Sigmoid colon (tissue), 7 donors: ENCODE measurements around the gene ACTN1. TPM values are rescaled to one million over a fixed set of nuclear protein-coding genes. Genes with fewer than 3 reads are reported as not detected.

ENCODE experiments used
- DNase-seq: peaks from one replicate; pipeline ENCODE4 v3.0.0-alpha.2; 2019
- H3K27ac ChIP-seq, 4 donors: fragments of 200-600 bp; sonication (generic); one replicate each; pipeline ENCODE4 v1.5.1; 2016 to 2019; ENCODE audit warnings: mild to moderate bottlenecking in 1 of 4
- H3K27me3 ChIP-seq, 3 donors: fragments of 200-600 bp; sonication (generic); one replicate each; pipeline ENCODE4 v1.5.1; 2019; ENCODE audit warnings: mild to moderate bottlenecking in 1 of 3
- H3K36me3 ChIP-seq, 4 donors: fragments of 200-600 bp; sonication (generic); one replicate each; pipeline ENCODE4 v1.5.1; 2016 to 2019
- H3K4me1 ChIP-seq, 4 donors: fragments of 200-600 bp; sonication (generic); one replicate each; pipeline ENCODE4 v1.5.1; 2017 to 2019
- H3K4me3 ChIP-seq, 4 donors: fragments of 200-600 bp; sonication (generic); one replicate each; pipeline ENCODE4 v1.5.1; 2017 to 2019; ENCODE audit warnings: mild to moderate bottlenecking in 2 of 4, moderate library complexity in 1 of 4
- H3K9me3 ChIP-seq, 4 donors: fragments of 200-600 bp in 3 of 4; sonication (generic) in 3 of 4; one replicate each; pipeline versions ENCODE4 v1.5.1 to v1.6.1; 2013 to 2019
- EP300 ChIP-seq, 4 donors: sonication (generic); formaldehyde crosslinking; IDR thresholded peaks; one replicate each; pipeline ENCODE4 v1.6.1; 2017; ENCODE audit warnings: antibody characterized with exemption in 4 of 4
- POLR2A ChIP-seq, 2 donors: fragments of 450-650 bp; IDR thresholded peaks; one replicate each; pipeline ENCODE4 v1.6.1; 2016; ENCODE audit warnings: antibody characterized with exemption in 2 of 2, mild to moderate bottlenecking in 2 of 2, moderate library complexity in 2 of 2
- POLR2AphosphoS5 ChIP-seq, 4 donors: sonication (generic); formaldehyde crosslinking; IDR thresholded peaks; one replicate each; pipeline ENCODE4 v1.6.1; 2017; ENCODE audit warnings: antibody characterized with exemption in 4 of 4
- WGBS, 2 donors: extraction: QIAGEN DNeasy Blood & Tissue Kit; methylation state at CpG; one replicate each; pipeline ENCODE4 v1.1.7; 2013; 5-methylcytosine and 5-hydroxymethylcytosine counted together
- intact Hi-C: fragments of 100-400 bp; cut with DNase I; formaldehyde crosslinking; loops from one replicate; pipeline ENCODE4 v1.15.1; 2023
- polyA plus RNA-seq, 3 donors: library from polyadenylated mRNA; stranded (reverse); fragments of 200-250 nt; gene quantifications; one replicate each; pipeline ENCODE4 v1.2.3, GENCODE V29; 2013
- total RNA-seq, 4 donors: library from RNA; depleted of rRNA; stranded (reverse); fragments of >200 nt; gene quantifications; one replicate each; pipeline ENCODE4 v1.1.0, GENCODE V29; 2016
- TF ChIP-seq, protein P1 (sequence below), 4 experiments: fragments of 450-650 bp in 3 of 4; fragments of 200-600 bp in 1 of 4; IDR thresholded peaks; one replicate each; pipeline ENCODE4 v1.5.1; 2016 to 2019; ENCODE audit warnings: antibody characterized with exemption in 4 of 4, mild to moderate bottlenecking in 3 of 4, moderate library complexity in 2 of 4
- donor health status: healthy with polysubstance abuse.
- donor health status: Bipolar disorder and iron deficiency.
- donor health status: healthy.

Gene ACTN1
- total and polyA plus RNA-seq, 7 donors = 20.1 to 1,069 (median 372) TPM

DNA sequence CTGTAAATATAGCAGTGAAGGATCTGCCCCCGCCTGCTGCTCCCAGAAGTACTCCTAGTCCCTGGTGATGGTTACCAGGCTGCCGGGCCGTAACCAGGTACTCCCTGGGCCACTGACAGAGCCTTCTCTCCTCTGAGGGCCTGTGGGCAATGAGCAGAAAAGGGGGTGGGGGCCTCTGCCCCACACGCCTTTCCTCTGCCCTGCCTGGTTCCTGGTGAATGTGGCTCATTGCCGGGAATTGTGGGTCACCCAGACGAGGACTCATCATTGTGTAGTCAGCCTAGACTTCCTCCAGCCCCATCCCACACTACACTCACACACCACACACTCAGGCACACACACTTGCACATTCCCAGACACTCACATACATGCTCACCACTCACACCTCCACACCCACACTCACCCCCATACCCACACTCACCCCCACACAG lies 35.7 kb upstream of the ACTN1 start:
- 77 to 86% methylated on average over 6 of the region's 6 CpGs for WGBS, 2 donors
- TF ChIP-seq POLR2A (IDR thresholded peaks at IDR 0.05) (no peak), EP300 (IDR thresholded peaks at IDR 0.05) (no peak), POLR2AphosphoS5 (IDR thresholded peaks at IDR 0.05) (no peak)
- TF ChIP-seq, protein P1, sequence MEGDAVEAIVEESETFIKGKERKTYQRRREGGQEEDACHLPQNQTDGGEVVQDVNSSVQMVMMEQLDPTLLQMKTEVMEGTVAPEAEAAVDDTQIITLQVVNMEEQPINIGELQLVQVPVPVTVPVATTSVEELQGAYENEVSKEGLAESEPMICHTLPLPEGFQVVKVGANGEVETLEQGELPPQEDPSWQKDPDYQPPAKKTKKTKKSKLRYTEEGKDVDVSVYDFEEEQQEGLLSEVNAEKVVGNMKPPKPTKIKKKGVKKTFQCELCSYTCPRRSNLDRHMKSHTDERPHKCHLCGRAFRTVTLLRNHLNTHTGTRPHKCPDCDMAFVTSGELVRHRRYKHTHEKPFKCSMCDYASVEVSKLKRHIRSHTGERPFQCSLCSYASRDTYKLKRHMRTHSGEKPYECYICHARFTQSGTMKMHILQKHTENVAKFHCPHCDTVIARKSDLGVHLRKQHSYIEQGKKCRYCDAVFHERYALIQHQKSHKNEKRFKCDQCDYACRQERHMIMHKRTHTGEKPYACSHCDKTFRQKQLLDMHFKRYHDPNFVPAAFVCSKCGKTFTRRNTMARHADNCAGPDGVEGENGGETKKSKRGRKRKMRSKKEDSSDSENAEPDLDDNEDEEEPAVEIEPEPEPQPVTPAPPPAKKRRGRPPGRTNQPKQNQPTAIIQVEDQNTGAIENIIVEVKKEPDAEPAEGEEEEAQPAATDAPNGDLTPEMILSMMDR (IDR thresholded peaks at IDR 0.05) = no peak
- no peaks in the 10 kb centered on the region for H3K9me3 ChIP-seq
- H3K4me3 ChIP-seq = no peak overlapping the region
- H3K4me1 ChIP-seq = peaks cover 0 to 10% (median 4%) of the 10 kb centered on the region in 4 donors
- no peak overlapping the region for H3K27ac ChIP-seq
- no peak for DNase-seq
- intact Hi-C loops = no loop called here
- no peaks in the 10 kb centered on the region for H3K27me3 ChIP-seq
- H3K36me3 ChIP-seq = no peaks in the 10 kb centered on the region

DNA sequence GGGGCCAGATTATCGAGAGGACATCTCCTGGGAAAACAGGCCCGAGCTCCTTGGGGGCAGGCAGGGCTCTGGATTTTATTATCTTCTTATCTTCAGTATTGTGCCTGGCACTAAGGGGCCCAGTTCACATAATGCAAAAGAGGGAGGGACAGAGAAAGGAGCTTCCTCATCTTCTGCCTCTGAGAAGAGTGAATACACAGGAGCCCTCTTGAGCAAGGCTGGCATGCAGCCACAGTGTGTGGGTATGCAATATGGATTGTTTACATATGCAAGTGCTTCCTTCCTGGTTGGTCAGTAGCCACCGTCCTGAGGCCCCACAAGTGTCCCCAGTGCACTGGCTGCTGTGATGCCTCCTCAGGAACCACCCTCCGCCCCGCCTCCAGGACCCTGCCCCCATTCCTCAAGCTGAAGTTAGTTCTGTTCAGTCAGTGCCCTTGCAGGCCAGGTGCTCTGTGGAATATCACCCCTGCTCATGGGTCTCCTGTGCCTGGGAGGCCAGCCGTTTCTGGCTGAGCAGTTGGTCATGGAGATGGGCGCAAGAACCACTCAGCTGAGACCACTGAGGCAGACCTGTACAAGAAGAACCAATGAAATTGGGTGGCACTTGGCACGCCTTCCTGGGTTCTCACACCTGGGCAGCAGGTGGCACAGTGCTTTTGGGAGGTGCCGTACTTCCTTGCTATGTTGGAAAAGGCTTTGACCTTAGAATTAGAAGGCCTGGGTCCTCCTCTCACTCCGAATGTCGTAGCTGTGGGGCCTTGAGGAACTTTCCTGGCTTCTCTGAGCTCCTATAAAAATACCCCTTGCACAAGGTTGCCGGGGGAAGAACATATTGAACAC lies 35.1 kb upstream of the ACTN1 start:
- H3K4me1 ChIP-seq = peaks cover 0 to 10% (median 4%) of the 10 kb centered on the region in 4 donors
- intact Hi-C loops = no loop called here
- no peak overlapping the region for H3K27ac ChIP-seq
- 28 to 62% methylated on average over 12 of the region's 12 CpGs for WGBS, 2 donors
- no peak for TF ChIP-seq EP300 (IDR thresholded peaks at IDR 0.05)
- TF ChIP-seq, protein P1 (IDR thresholded peaks at IDR 0.05) = no peak
- no peak for TF ChIP-seq POLR2A (IDR thresholded peaks at IDR 0.05)
- TF ChIP-seq POLR2AphosphoS5 (IDR thresholded peaks at IDR 0.05) = no peak
- H3K36me3 ChIP-seq = no peaks in the 10 kb centered on the region
- H3K27me3 ChIP-seq = no peaks in the 10 kb centered on the region
- no peaks in the 10 kb centered on the region for H3K9me3 ChIP-seq
- H3K4me3 ChIP-seq = no peak overlapping the region
- DNase-seq = no peak

DNA sequence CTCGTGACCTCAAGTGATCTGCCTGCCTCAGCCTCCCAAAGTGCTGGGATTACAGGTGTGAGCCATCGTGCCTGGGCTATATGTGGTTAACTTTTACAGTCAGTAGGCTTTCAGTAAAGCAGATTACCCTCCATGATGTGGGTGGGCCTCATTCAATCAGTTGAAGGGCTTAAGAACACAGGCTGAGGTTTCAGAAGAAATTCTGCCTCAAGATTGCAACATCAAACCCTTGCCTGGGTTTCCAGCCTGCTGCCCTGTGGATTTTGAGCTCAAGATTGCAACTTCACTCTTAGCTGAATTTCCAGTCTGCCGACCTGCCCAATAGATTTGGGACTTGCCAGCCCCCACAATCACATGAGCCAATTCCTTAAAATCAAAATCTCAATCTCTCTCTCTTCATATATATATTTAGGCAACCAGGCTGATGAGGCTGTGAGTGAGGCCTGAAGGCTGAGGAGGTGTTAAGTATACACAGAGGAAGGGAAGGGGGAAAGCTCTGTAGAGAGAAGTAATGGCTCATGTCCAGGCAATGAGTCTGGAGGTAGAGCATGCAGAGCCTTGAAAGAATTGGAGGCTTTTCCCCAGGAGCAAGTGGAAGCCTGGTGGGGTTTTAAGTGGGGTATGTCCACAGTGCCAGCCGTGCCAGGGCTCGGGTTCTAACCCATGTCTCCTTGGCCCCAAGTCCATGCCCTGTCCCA lies 33.3 kb upstream of the ACTN1 start:
- WGBS, 2 donors = 89 to 91% methylated on average over 5 of the region's 5 CpGs
- no peak for DNase-seq
- H3K27me3 ChIP-seq = no peaks in the 10 kb centered on the region
- H3K27ac ChIP-seq = no peak overlapping the region
- no peak overlapping the region for H3K4me3 ChIP-seq
- intact Hi-C loops = no loop called here
- no peak for TF ChIP-seq POLR2A (IDR thresholded peaks at IDR 0.05)
- TF ChIP-seq EP300 (IDR thresholded peaks at IDR 0.05) = no peak
- TF ChIP-seq POLR2AphosphoS5 (IDR thresholded peaks at IDR 0.05) = no peak
- TF ChIP-seq, protein P1 (IDR thresholded peaks at IDR 0.05) = no peak
- no peaks in the 10 kb centered on the region for H3K9me3 ChIP-seq
- H3K36me3 ChIP-seq = no peaks in the 10 kb centered on the region
- H3K4me1 ChIP-seq = peaks cover 0 to 19% (median 10%) of the 10 kb centered on the region in 4 donors

DNA sequence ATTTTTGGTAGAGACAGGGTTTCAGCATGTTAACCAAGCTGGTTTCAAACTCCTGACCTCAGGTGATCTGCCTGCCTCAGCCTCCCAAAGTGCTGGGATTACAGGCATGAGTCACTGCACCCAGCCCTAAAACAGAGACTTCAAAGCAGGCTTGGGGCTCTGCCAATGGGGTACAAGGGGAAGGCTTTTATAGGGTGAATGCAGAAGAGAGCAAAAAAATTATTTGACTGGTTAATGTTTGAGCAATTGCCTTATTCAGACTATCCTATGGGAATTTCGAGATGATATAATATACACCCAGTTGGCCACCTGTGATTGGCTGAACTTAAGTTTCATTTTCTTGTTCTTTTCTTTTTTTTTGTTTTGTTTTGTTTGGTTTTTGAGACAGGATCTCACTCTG lies 31.5 kb upstream of the ACTN1 start:
- intact Hi-C loops = no loop called here
- 13 to 85% methylated on average over 1 of the region's 1 CpG for WGBS, 2 donors
- no peak overlapping the region for H3K4me3 ChIP-seq
- H3K4me1 ChIP-seq = peaks cover 0 to 27% (median 15%) of the 10 kb centered on the region in 4 donors
- no peaks in the 10 kb centered on the region for H3K9me3 ChIP-seq
- H3K27ac ChIP-seq = no peak overlapping the region
- no peaks in the 10 kb centered on the region for H3K36me3 ChIP-seq
- TF ChIP-seq POLR2A (IDR thresholded peaks at IDR 0.05) (no peak), POLR2AphosphoS5 (IDR thresholded peaks at IDR 0.05) (no peak), EP300 (IDR thresholded peaks at IDR 0.05) (no peak)
- TF ChIP-seq, protein P1 (IDR thresholded peaks at IDR 0.05) = no peak
- no peaks in the 10 kb centered on the region for H3K27me3 ChIP-seq
- no peak for DNase-seq
